Left lung (tissue), 10 donors: ENCODE results near the gene FNDC3B. TPM values are rescaled to one million over a fixed set of nuclear protein-coding genes. Genes with fewer than 3 reads are reported as not detected.

Source experiments
- ATAC-seq: fragments of 200-7000 bp; cut with Tn5 transposase; one replicate; pipeline ENCODE4 v1.9.1; 2020; ENCODE audit warnings: moderate library complexity
- DNase-seq, 4 donors: peaks; one replicate each; pipeline ENCODE4 v3.0.0-alpha.2; 2013 to 2020
- H3K27ac ChIP-seq, 2 donors: fragments of 200-600 bp; sonication (generic) in 1 of 2; one replicate each; pipeline versions ENCODE4 v1.5.0 to v1.8.0; 2020 to 2021
- H3K27me3 ChIP-seq, 2 donors: fragments of 200-600 bp; sonication (generic) in 1 of 2; one replicate each; pipeline versions ENCODE4 v1.5.0 to v1.8.0; 2020 to 2021
- H3K36me3 ChIP-seq, 2 donors: fragments of 200-600 bp; sonication (generic) in 1 of 2; one replicate each; pipeline versions ENCODE4 v1.5.0 to v1.8.0; 2020 to 2021
- H3K4me1 ChIP-seq, 2 donors: fragments of 200-600 bp; one replicate each; pipeline ENCODE4 v1.8.0; 2021
- H3K4me3 ChIP-seq, 2 donors: fragments of 200-600 bp; sonication (generic) in 1 of 2; one replicate each; pipeline versions ENCODE4 v1.5.0 to v1.8.0; 2020 to 2021; ENCODE audit warnings: mild to moderate bottlenecking in 1 of 2
- H3K9me3 ChIP-seq, 2 donors: fragments of 200-600 bp; sonication (generic) in 1 of 2; one replicate each; pipeline versions ENCODE4 v1.5.0 to v1.8.0; 2020 to 2021
- intact Hi-C, 2 donors: fragments of 100-400 bp; cut with DNase I; formaldehyde crosslinking; loops; one replicate each; pipeline versions ENCODE4 v1.11.2 to v1.14.2; 2022
- polyA plus RNA-seq, 6 donors: library from polyadenylated mRNA; unstranded; fragments of 120-200 nt; gene quantifications; one replicate each; pipeline ENCODE4 v1.2.1, GENCODE V29; 2013; ENCODE audit not compliant: insufficient read length in 6 of 6
- total RNA-seq, 2 donors: library from RNA; stranded (reverse); fragmentation: NEBNext Ultra II Directional; extraction: Animal tissue kit (Norgen Biotek cat#: 25700); gene quantifications; one replicate each; pipeline ENCODE4 v1.2.1, GENCODE V29; 2021
- TF ChIP-seq, protein P1 (sequence below), 2 donors: fragments of 200-600 bp; sonication (generic) in 1 of 2; IDR thresholded peaks; one replicate each; pipeline versions ENCODE4 v1.5.0 to v1.8.0; 2021; ENCODE audit warnings: antibody characterized with exemption in 2 of 2
- donor health status: DM: no; HTN: yes; CAD: no.
- donor health status: DM: no; HTN: no; CAD: no.

Gene FNDC3B
- total and polyA plus RNA-seq, 8 donors = 35.2 to 185 (median 42.3) TPM

DNA sequence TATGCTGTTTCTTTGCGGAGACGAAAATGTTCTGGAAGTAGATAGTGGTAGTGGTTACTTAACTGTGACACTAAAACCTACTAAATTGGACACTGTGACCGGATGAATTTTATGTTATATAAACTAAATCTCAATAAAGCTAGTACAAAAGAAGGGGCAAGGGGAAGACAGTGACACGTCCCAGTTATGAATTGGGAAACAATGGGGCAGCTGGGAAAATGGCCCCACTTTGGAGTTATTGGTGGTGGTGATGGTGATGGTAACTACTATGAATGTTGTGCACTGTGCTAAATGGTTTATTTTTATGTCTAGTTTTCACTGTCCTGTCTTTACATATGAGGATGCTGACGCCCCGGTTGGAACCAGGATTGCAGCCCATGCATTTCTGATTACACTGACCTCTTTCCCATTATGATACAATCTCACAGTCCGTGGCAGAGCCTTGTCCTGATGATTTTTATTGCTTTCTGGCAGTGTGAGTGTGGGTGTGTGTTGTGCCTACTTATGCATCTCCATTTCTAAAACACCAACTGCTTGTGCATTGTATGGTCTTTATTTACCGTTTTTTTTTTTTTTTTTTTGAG is 192.0 kb downstream of the FNDC3B start:
- no peaks in the 10 kb centered on the region for H3K27me3 ChIP-seq
- H3K27ac ChIP-seq = no peak overlapping the region
- no peaks in the 10 kb centered on the region for H3K9me3 ChIP-seq
- peaks cover 0 to 28% of the 10 kb centered on the region in 2 donors for H3K36me3 ChIP-seq
- H3K4me3 ChIP-seq = no peak overlapping the region
- TF ChIP-seq, protein P1, sequence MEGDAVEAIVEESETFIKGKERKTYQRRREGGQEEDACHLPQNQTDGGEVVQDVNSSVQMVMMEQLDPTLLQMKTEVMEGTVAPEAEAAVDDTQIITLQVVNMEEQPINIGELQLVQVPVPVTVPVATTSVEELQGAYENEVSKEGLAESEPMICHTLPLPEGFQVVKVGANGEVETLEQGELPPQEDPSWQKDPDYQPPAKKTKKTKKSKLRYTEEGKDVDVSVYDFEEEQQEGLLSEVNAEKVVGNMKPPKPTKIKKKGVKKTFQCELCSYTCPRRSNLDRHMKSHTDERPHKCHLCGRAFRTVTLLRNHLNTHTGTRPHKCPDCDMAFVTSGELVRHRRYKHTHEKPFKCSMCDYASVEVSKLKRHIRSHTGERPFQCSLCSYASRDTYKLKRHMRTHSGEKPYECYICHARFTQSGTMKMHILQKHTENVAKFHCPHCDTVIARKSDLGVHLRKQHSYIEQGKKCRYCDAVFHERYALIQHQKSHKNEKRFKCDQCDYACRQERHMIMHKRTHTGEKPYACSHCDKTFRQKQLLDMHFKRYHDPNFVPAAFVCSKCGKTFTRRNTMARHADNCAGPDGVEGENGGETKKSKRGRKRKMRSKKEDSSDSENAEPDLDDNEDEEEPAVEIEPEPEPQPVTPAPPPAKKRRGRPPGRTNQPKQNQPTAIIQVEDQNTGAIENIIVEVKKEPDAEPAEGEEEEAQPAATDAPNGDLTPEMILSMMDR (IDR thresholded peaks at IDR 0.05) = no peak
- DNase-seq = no peak
- intact Hi-C loops = no loop called here
- H3K4me1 ChIP-seq = peaks cover 0 to 14% of the 10 kb centered on the region in 2 donors
- ATAC-seq = no peak

DNA sequence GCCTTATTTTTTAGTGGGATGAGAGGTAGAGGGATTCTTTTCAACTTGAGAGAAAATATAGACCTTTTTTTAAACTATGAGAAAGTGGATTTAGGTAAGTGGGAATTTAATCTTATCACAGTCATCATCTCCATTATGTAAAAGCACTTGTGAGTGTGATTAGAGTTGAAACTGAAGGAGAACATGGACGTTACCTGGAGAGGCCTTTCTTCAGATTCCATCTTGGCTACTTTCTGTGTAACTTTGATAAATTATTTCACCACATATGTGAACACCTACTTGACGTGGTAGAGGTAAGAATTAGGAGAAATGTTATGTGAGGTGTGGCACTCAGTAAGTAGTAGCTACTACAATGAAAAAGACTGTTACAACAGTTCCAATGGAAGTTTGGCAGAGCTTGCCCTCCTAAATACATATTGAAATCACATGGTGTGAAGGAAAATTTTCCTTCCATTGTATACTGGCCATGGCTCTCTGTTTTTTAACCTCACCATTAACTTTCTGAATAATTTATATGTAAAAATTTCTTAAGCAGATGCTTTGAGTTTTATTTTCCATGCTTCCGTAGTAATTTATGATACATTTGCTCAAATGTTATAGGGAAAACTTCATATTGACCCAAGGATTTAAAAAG is 193.3 kb downstream of the FNDC3B start:
- DNase-seq = no peak
- H3K4me3 ChIP-seq = no peak overlapping the region
- intact Hi-C loops = no loop called here
- TF ChIP-seq, protein P1 (IDR thresholded peaks at IDR 0.05) = no peak
- H3K27ac ChIP-seq = no peak overlapping the region
- peaks cover 0 to 15% of the 10 kb centered on the region in 2 donors for H3K36me3 ChIP-seq
- H3K4me1 ChIP-seq = peaks cover 0 to 20% of the 10 kb centered on the region in 2 donors
- ATAC-seq = peak; percentile 27
- H3K9me3 ChIP-seq = no peaks in the 10 kb centered on the region
- no peaks in the 10 kb centered on the region for H3K27me3 ChIP-seq

DNA sequence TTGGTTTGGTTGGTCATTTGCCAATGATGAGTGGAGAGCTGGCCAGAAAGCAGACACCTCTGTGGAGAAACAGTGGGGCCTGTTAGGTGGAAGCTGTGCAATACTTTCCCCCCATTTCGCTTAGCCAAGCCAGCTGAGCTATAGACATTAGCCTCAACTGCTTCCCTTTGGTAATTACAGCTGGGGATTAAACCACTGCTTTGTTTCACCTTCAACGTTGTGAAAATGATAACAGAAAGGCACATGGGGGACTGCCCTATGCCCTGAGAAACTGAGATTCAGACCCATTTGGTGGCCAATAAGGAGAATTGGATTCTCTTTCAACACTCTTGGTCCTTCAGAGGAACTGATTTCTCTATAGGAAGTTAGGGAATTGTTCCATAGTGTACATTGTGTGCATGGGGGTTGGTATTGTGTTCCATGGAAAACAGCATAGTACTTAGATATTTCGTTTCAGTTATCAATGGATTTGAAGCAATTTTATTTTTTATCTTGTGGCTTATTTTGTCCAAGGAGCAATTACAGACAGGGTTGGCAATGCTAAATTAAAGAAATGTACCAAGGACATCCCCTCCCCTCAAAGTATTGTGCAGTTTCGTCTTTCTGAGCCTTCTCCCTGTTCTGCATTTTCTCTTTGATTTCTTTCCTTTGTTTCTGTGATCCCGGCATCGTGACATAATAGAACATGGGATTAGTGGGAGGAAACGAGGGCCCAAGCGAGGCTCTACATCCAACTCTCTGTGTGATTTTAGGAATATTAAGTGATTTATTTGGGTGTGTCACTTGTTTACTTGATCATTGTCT is 194.3 kb downstream of the FNDC3B start:
- ATAC-seq (no peak), DNase-seq (no peak)
- peaks cover 0 to 24% of the 10 kb centered on the region in 2 donors for H3K4me1 ChIP-seq
- no peaks in the 10 kb centered on the region for H3K27me3 ChIP-seq
- H3K27ac ChIP-seq = peak overlapping the region in 1 of 2 donors; percentile 49
- H3K9me3 ChIP-seq = no peaks in the 10 kb centered on the region
- TF ChIP-seq, protein P1 (IDR thresholded peaks at IDR 0.05) = no peak
- no peak overlapping the region for H3K4me3 ChIP-seq
- intact Hi-C loops = no loop called here
- peaks cover 0 to 12% of the 10 kb centered on the region in 2 donors for H3K36me3 ChIP-seq

DNA sequence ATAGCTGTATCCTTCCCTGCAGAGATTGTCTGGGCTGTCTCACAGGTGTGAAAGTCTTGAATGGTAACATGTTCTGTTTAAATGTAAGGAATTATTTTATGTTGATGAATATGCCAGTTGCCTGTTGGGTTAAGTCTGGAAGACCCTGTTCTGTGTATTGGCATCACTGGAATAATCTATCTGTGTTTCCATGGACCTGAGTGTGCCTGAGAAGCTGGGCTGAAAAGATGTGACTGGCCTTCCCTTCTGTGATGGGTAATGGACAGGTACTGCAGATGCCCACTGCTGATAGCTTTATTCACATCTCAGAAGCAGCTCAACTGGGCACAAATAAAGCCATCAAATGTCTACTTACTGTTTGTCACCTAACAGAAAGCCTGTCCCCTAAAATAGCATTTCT is 196.3 kb downstream of the FNDC3B start:
- intact Hi-C loops = no loop called here
- H3K9me3 ChIP-seq = no peaks in the 10 kb centered on the region

More for the DNA sequence above, 196.3 kb downstream of the FNDC3B start:
- no peak overlapping the region for H3K4me3 ChIP-seq
- TF ChIP-seq, protein P1 (IDR thresholded peaks at IDR 0.05) = no peak
- no peaks in the 10 kb centered on the region for H3K27me3 ChIP-seq
- peaks cover 0 to 12% of the 10 kb centered on the region in 2 donors for H3K36me3 ChIP-seq
- H3K4me1 ChIP-seq = peaks cover 0 to 34% of the 10 kb centered on the region in 2 donors
- H3K27ac ChIP-seq = no peak overlapping the region
- no peak for DNase-seq
- ATAC-seq = no peak
